Measurements from ENCODE around the gene WDR45B.

DNA sequence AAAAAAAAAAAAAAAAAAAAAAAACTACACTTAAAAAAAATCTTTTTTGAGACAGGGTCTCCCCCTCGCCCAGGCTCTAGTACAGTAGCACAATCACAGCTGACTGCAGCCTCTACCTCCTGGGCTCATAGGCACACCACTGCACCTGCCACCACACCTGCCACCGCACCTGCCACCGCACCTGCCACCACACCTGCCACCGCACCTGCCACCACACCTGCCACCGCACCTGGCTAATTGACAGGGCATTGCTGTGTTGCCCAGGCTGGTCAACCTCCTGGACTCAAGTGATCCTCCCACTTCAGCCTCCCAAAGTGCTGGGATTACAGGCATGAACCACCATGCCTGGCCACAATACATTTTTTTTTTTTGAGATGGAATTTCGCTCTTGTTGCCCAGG, 17.6 kb upstream of the WDR45B start:
- TF ChIP-seq, protein P1, sequence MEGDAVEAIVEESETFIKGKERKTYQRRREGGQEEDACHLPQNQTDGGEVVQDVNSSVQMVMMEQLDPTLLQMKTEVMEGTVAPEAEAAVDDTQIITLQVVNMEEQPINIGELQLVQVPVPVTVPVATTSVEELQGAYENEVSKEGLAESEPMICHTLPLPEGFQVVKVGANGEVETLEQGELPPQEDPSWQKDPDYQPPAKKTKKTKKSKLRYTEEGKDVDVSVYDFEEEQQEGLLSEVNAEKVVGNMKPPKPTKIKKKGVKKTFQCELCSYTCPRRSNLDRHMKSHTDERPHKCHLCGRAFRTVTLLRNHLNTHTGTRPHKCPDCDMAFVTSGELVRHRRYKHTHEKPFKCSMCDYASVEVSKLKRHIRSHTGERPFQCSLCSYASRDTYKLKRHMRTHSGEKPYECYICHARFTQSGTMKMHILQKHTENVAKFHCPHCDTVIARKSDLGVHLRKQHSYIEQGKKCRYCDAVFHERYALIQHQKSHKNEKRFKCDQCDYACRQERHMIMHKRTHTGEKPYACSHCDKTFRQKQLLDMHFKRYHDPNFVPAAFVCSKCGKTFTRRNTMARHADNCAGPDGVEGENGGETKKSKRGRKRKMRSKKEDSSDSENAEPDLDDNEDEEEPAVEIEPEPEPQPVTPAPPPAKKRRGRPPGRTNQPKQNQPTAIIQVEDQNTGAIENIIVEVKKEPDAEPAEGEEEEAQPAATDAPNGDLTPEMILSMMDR (IDR thresholded peaks at IDR 0.05) = no peak
- no peak for TF ChIP-seq ZNF423 (CRISPR knock-in tag; IDR thresholded peaks at IDR 0.05)
- TF ChIP-seq, protein P2, sequence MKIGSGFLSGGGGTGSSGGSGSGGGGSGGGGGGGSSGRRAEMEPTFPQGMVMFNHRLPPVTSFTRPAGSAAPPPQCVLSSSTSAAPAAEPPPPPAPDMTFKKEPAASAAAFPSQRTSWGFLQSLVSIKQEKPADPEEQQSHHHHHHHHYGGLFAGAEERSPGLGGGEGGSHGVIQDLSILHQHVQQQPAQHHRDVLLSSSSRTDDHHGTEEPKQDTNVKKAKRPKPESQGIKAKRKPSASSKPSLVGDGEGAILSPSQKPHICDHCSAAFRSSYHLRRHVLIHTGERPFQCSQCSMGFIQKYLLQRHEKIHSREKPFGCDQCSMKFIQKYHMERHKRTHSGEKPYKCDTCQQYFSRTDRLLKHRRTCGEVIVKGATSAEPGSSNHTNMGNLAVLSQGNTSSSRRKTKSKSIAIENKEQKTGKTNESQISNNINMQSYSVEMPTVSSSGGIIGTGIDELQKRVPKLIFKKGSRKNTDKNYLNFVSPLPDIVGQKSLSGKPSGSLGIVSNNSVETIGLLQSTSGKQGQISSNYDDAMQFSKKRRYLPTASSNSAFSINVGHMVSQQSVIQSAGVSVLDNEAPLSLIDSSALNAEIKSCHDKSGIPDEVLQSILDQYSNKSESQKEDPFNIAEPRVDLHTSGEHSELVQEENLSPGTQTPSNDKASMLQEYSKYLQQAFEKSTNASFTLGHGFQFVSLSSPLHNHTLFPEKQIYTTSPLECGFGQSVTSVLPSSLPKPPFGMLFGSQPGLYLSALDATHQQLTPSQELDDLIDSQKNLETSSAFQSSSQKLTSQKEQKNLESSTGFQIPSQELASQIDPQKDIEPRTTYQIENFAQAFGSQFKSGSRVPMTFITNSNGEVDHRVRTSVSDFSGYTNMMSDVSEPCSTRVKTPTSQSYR (CRISPR knock-in tag; IDR thresholded peaks at IDR 0.05) = no peak
- no peak for TF ChIP-seq FOXP1 (CRISPR knock-in tag; IDR thresholded peaks at IDR 0.05; ENCODE audit: borderline replicate concordance)
- no peak for TF ChIP-seq ZNF219 (CRISPR knock-in tag; IDR thresholded peaks at IDR 0.05; ENCODE audit: borderline replicate concordance)
- TF ChIP-seq, protein P3, sequence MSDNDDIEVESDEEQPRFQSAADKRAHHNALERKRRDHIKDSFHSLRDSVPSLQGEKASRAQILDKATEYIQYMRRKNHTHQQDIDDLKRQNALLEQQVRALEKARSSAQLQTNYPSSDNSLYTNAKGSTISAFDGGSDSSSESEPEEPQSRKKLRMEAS (CRISPR knock-in tag; IDR thresholded peaks at IDR 0.05) = no peak
- TF ChIP-seq, protein P4, sequence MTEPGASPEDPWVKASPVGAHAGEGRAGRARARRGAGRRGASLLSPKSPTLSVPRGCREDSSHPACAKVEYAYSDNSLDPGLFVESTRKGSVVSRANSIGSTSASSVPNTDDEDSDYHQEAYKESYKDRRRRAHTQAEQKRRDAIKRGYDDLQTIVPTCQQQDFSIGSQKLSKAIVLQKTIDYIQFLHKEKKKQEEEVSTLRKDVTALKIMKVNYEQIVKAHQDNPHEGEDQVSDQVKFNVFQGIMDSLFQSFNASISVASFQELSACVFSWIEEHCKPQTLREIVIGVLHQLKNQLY (CRISPR knock-in tag; IDR thresholded peaks at IDR 0.05) = no peak
- TF ChIP-seq, protein P5, sequence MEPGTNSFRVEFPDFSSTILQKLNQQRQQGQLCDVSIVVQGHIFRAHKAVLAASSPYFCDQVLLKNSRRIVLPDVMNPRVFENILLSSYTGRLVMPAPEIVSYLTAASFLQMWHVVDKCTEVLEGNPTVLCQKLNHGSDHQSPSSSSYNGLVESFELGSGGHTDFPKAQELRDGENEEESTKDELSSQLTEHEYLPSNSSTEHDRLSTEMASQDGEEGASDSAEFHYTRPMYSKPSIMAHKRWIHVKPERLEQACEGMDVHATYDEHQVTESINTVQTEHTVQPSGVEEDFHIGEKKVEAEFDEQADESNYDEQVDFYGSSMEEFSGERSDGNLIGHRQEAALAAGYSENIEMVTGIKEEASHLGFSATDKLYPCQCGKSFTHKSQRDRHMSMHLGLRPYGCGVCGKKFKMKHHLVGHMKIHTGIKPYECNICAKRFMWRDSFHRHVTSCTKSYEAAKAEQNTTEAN (CRISPR knock-in tag; IDR thresholded peaks at IDR 0.05) = no peak
- TF ChIP-seq, protein P6, sequence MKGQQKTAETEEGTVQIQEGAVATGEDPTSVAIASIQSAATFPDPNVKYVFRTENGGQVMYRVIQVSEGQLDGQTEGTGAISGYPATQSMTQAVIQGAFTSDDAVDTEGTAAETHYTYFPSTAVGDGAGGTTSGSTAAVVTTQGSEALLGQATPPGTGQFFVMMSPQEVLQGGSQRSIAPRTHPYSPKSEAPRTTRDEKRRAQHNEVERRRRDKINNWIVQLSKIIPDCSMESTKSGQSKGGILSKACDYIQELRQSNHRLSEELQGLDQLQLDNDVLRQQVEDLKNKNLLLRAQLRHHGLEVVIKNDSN (CRISPR knock-in tag; IDR thresholded peaks at IDR 0.05) = no peak
- TF ChIP-seq, protein P7, sequence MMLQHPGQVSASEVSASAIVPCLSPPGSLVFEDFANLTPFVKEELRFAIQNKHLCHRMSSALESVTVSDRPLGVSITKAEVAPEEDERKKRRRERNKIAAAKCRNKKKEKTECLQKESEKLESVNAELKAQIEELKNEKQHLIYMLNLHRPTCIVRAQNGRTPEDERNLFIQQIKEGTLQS (CRISPR knock-in tag; conservative IDR thresholded peaks at IDR 0.05) = no peak
- TF ChIP-seq, protein P8, sequence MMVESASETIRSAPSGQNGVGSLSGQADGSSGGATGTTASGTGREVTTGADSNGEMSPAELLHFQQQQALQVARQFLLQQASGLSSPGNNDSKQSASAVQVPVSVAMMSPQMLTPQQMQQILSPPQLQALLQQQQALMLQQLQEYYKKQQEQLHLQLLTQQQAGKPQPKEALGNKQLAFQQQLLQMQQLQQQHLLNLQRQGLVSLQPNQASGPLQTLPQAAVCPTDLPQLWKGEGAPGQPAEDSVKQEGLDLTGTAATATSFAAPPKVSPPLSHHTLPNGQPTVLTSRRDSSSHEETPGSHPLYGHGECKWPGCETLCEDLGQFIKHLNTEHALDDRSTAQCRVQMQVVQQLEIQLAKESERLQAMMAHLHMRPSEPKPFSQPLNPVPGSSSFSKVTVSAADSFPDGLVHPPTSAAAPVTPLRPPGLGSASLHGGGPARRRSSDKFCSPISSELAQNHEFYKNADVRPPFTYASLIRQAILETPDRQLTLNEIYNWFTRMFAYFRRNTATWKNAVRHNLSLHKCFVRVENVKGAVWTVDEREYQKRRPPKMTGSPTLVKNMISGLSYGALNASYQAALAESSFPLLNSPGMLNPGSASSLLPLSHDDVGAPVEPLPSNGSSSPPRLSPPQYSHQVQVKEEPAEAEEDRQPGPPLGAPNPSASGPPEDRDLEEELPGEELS (CRISPR knock-in tag; IDR thresholded peaks at IDR 0.05) = no peak
